HepG2 (cell line): ENCODE measurements around the gene IGSF21. TPM values are rescaled to one million over a fixed set of nuclear protein-coding genes. Genes with fewer than 3 reads are reported as not detected.

Source experiments
- ARID3A ChIP-seq: IDR thresholded peaks from 2 replicates; pipeline ENCODE4 v1.6.1; 2012; ENCODE audit warnings: low read depth, low read length, improper control_type of control experiment
- DPF2 ChIP-seq: sonication (generic); formaldehyde crosslinking; IDR thresholded peaks from 2 replicates; pipeline ENCODE4 v1.4.0; 2020; ENCODE audit warnings: mild to moderate bottlenecking, low read depth, missing genetic modification reagents, borderline replicate concordance
- FOXK1 ChIP-seq: sonication (generic); formaldehyde crosslinking; IDR thresholded peaks from 2 replicates; pipeline ENCODE4 v1.4.0; 2020; ENCODE audit warnings: low read depth, missing genetic modification reagents, borderline replicate concordance
- FOXM1 ChIP-seq: sonication (generic); formaldehyde crosslinking; IDR thresholded peaks from 2 replicates; pipeline ENCODE4 v1.5.0; 2020; ENCODE audit warnings: missing genetic modification reagents
- IRF9 ChIP-seq: sonication (generic); formaldehyde crosslinking; IDR thresholded peaks from 2 replicates; pipeline ENCODE4 v1.8.0; 2022; ENCODE audit warnings: missing genetic modification reagents, mild to moderate bottlenecking, borderline replicate concordance
- MXD1 ChIP-seq: sonication (generic); formaldehyde crosslinking; IDR thresholded peaks from 2 replicates; pipeline ENCODE4 v1.4.0; 2020; ENCODE audit warnings: mild to moderate bottlenecking, missing genetic modification reagents
- RARA ChIP-seq: IDR thresholded peaks from 2 replicates; pipeline ENCODE4 v1.6.1; 2016; ENCODE audit warnings: missing genetic modification reagents, missing compliant biosample characterization
- RBM39 ChIP-seq: fragments of 200-400 bp; formaldehyde crosslinking; IDR thresholded peaks from one replicate; pipeline ENCODE4 v1.6.1; 2018; ENCODE audit warnings: antibody characterized with exemption, mild to moderate bottlenecking, low read depth, low read length; ENCODE audit not compliant: poor library complexity, severe bottlenecking
- SIX4 ChIP-seq: sonication (generic); formaldehyde crosslinking; IDR thresholded peaks from 2 replicates; pipeline ENCODE4 v1.4.0; 2020; ENCODE audit warnings: missing genetic modification reagents
- SKI ChIP-seq: fragments of 450-650 bp; IDR thresholded peaks from one replicate; pipeline ENCODE4 v1.6.1; 2018; ENCODE audit warnings: mild to moderate bottlenecking; ENCODE audit not compliant: partially characterized antibody
- SOX6 ChIP-seq, 2 experiments: fragments of 450-650 bp in 1 of 2; sonication (generic) in 1 of 2; formaldehyde crosslinking in 1 of 2; IDR thresholded peaks; 2 replicates each; pipeline versions ENCODE4 v1.4.0 to v1.6.1; 2017 to 2020; ENCODE audit warnings: antibody characterized with exemption in 1 of 2, mild to moderate bottlenecking in 1 of 2, missing genetic modification reagents in 1 of 2
- TOPORS ChIP-seq: sonication (generic); formaldehyde crosslinking; IDR thresholded peaks from 2 replicates; pipeline ENCODE4 v1.8.0; 2023; ENCODE audit warnings: mild to moderate bottlenecking, missing genetic modification reagents
- YEATS2 ChIP-seq: sonication (generic); formaldehyde crosslinking; IDR thresholded peaks from 2 replicates; pipeline ENCODE4 v1.4.0; 2020; ENCODE audit warnings: missing genetic modification reagents, borderline replicate concordance
- ZBTB10 ChIP-seq: sonication (generic); formaldehyde crosslinking; IDR thresholded peaks from 2 replicates; pipeline ENCODE4 v1.4.0; 2020; ENCODE audit warnings: missing genetic modification reagents, borderline replicate concordance
- ZBTB25 ChIP-seq: IDR thresholded peaks from 2 replicates; pipeline ENCODE4 v1.6.1; 2018; ENCODE audit warnings: missing genetic modification reagents
- ZMAT3 ChIP-seq: sonication (generic); formaldehyde crosslinking; conservative IDR thresholded peaks from 2 replicates; pipeline ENCODE4 v1.7.0; 2021; ENCODE audit warnings: missing genetic modification reagents
- ZNF138 ChIP-seq: sonication (generic); formaldehyde crosslinking; IDR thresholded peaks from 2 replicates; pipeline ENCODE4 v1.5.0; 2020; ENCODE audit warnings: mild to moderate bottlenecking, low read depth, missing genetic modification reagents
- ZNF30 ChIP-seq: sonication (generic); formaldehyde crosslinking; IDR thresholded peaks from 2 replicates; pipeline ENCODE4 v1.5.0; 2020; ENCODE audit warnings: mild to moderate bottlenecking, missing genetic modification reagents
- ZNF362 ChIP-seq: sonication (generic); formaldehyde crosslinking; IDR thresholded peaks from 2 replicates; pipeline ENCODE4 v1.4.0; 2020; ENCODE audit warnings: missing genetic modification reagents, mild to moderate bottlenecking, borderline replicate concordance
- ZNF513 ChIP-seq: sonication (generic); formaldehyde crosslinking; conservative IDR thresholded peaks from 2 replicates; pipeline ENCODE4 v1.5.0; 2020; ENCODE audit warnings: missing genetic modification reagents
- polyA plus RNA-seq, 8 experiments: library from polyadenylated mRNA; depleted of rRNA in 3 of 8; stranded (reverse) in 7 of 8; unstranded in 1 of 8; fragments of >200 nt; fragmentation: Illumina TruSeq in 4 of 8; extraction: Trizol in 4 of 8; gene quantifications; 2 replicates each; pipeline versions ENCODE4 v1.2.1 to v1.2.3, GENCODE V29; 2011 to 2016; ENCODE audit warnings: low read depth in 4 of 8, missing spikeins in 1 of 8, mixed read lengths in 1 of 8; ENCODE audit not compliant: insufficient read depth in 1 of 8
- total RNA-seq, 5 experiments: library from RNA; depleted of rRNA; stranded (reverse); fragments of >200 nt; fragmentation: Illumina TruSeq; extraction: Trizol; gene quantifications; 2 replicates each; pipeline ENCODE4 v1.2.3, GENCODE V29; 2016; ENCODE audit warnings: low read depth in 1 of 5

Gene IGSF21
- total and polyA plus RNA-seq, 2 of the 13 experiments (the other 11 are each of a cell fraction or from before 2014, with no cell fraction given): not detected

GRCh38 chr1:18316764-18317163, 209.2 kb downstream of the IGSF21 start (continued):
- no peak for TF ChIP-seq ZBTB10 (CRISPR knock-in tag)
- no peak for TF ChIP-seq SIX4 (CRISPR knock-in tag)
- TF ChIP-seq YEATS2 (CRISPR knock-in tag): no peak
- TF ChIP-seq FOXM1 (CRISPR knock-in tag): no peak
- TF ChIP-seq SOX6 (IDR thresholded peaks at IDR 0.05): no peak
- TF ChIP-seq SOX6 (CRISPR knock-in tag; IDR thresholded peaks at IDR 0.05): peak; percentile 80
- TF ChIP-seq ZNF513 (CRISPR knock-in tag): no peak
- no peak for TF ChIP-seq TOPORS (CRISPR knock-in tag)
- TF ChIP-seq IRF9: no peak
- no peak for TF ChIP-seq ZBTB25 (CRISPR knock-in tag)
- no peak for TF ChIP-seq ZNF138
- no peak for TF ChIP-seq ZNF30 (CRISPR knock-in tag)
- TF ChIP-seq DPF2 (CRISPR knock-in tag): peak; percentile 31; the same call in 1 of the 2 replicates
- no peak for TF ChIP-seq ZMAT3
- TF ChIP-seq RARA (CRISPR knock-in tag): peak; percentile 61; the same call in 1 of the 2 replicates
- no peak for TF ChIP-seq MXD1 (CRISPR knock-in tag)
- TF ChIP-seq FOXK1 (CRISPR knock-in tag): no peak
- no peak for TF ChIP-seq SKI
- TF ChIP-seq ARID3A: peak; percentile 88
- TF ChIP-seq ZNF362 (CRISPR knock-in tag): no peak
- no peak for TF ChIP-seq RBM39
